Activated T-cell treated with anti-CD3 and anti-CD28 coated beads for 48 hours (primary cell): ENCODE measurements around the gene ZDHHC1.

Experiments used
- DNase-seq: peaks from one replicate; pipeline ENCODE4 v3.0.0-alpha.2; 2020; ENCODE audit warnings: low read depth

The ZDHHC1 gene

GRCh38 chr16:67447508-67448076 lies 31.3 kb upstream of the ZDHHC1 start:
- DNase-seq, result peak; percentile 69

GRCh38 chr16:67446968-67447507 lies 30.8 kb upstream of the ZDHHC1 start:
- DNase-seq, result no peak

GRCh38 chr16:67445913-67446907 lies 29.9 kb upstream of the ZDHHC1 start:
- no peak for DNase-seq

GRCh38 chr16:67445441-67445912 lies 29.2 kb upstream of the ZDHHC1 start:
- DNase-seq, result no peak

- no peak for DNase-seq
Observed at GRCh38 chr16:67445126-67445426, 28.8 kb upstream of the ZDHHC1 start.

GRCh38 chr16:67444259-67445125 lies 28.2 kb upstream of the ZDHHC1 start:
- no peak for DNase-seq

GRCh38 chr16:67443265-67443664 lies 27.0 kb upstream of the ZDHHC1 start:
- DNase-seq, result no peak

GRCh38 chr16:67442581-67443255 lies 26.4 kb upstream of the ZDHHC1 start:
- no peak for DNase-seq

- no peak for DNase-seq
Observed at GRCh38 chr16:67441907-67442306, 25.6 kb upstream of the ZDHHC1 start.

- DNase-seq, result no peak
Observed at GRCh38 chr16:67441271-67441753, 25.0 kb upstream of the ZDHHC1 start.

- no peak for DNase-seq
Observed at GRCh38 chr16:67438824-67439393, 22.6 kb upstream of the ZDHHC1 start.

- no peak for DNase-seq
Observed at GRCh38 chr16:67438098-67438791, 22.0 kb upstream of the ZDHHC1 start.

- DNase-seq, result no peak
Observed at GRCh38 chr16:67437513-67437912, 21.2 kb upstream of the ZDHHC1 start.

- no peak for DNase-seq
Observed at GRCh38 chr16:67436640-67437193, 20.4 kb upstream of the ZDHHC1 start.

- no peak for DNase-seq
Observed at GRCh38 chr16:67435758-67436164, 19.5 kb upstream of the ZDHHC1 start.

- DNase-seq, result no peak
Observed at GRCh38 chr16:67433131-67433719, 16.9 kb upstream of the ZDHHC1 start.

- DNase-seq, result no peak
Observed at GRCh38 chr16:67432506-67432890, 16.2 kb upstream of the ZDHHC1 start.

GRCh38 chr16:67431775-67432505 lies 15.7 kb upstream of the ZDHHC1 start:
- no peak for DNase-seq
